Epithelial cell of esophagus (primary cell): ENCODE data around the gene DIO3.

Experiments
- DNase-seq: peaks from one replicate; pipeline ENCODE4 v3.0.0; 2010; ENCODE audit warnings: low read depth
- H3K4me3 ChIP-seq: 2 replicates; pipeline ENCODE4 v1.5.1; 2011; ENCODE audit warnings: mild to moderate bottlenecking, low read length, control low read depth
- CTCF ChIP-seq: IDR thresholded peaks from 2 replicates; pipeline ENCODE4 v1.5.1; 2011; ENCODE audit warnings: low read depth, mild to moderate bottlenecking, low read length, control low read depth, inconsistent platforms; ENCODE audit not compliant: insufficient read depth; ENCODE audit errors: missing control alignments

DIO3 gene

GRCh38 chr14:101602466-101602840, 41.2 kb downstream of the DIO3 start:
- DNase-seq: no peak
- H3K4me3 ChIP-seq: no peak overlapping the region
- no peak for TF ChIP-seq CTCF

- DNase-seq: no peak
- TF ChIP-seq CTCF: no peak
- no peak overlapping the region for H3K4me3 ChIP-seq
These were observed 41.8 kb downstream of the DIO3 start for GRCh38 chr14:101603096-101603495.

GRCh38 chr14:101604228-101604934, 43.1 kb downstream of the DIO3 start:
- no peak for TF ChIP-seq CTCF
- no peak overlapping the region for H3K4me3 ChIP-seq
- no peak for DNase-seq

- no peak for TF ChIP-seq CTCF
- DNase-seq: no peak
- H3K4me3 ChIP-seq: no peak overlapping the region
These were observed 43.9 kb downstream of the DIO3 start for GRCh38 chr14:101604935-101605780.

GRCh38 chr14:101605836-101606235, 44.5 kb downstream of the DIO3 start:
- no peak for TF ChIP-seq CTCF
- no peak overlapping the region for H3K4me3 ChIP-seq
- DNase-seq: no peak
